ENCODE results near the gene SSR2. TPM values are rescaled to one million over a fixed set of nuclear protein-coding genes. Genes with fewer than 3 reads are reported as not detected.
"Not testable (repeated sequence)": the region's sequence is repeated elsewhere in the genome, so short reads cannot be mapped to it uniquely, and the experiment has no call there.

SSR2 gene
- total RNA-seq, 4 donors from 2014 or later = 103 to 157 (median 146) TPM

DNA sequence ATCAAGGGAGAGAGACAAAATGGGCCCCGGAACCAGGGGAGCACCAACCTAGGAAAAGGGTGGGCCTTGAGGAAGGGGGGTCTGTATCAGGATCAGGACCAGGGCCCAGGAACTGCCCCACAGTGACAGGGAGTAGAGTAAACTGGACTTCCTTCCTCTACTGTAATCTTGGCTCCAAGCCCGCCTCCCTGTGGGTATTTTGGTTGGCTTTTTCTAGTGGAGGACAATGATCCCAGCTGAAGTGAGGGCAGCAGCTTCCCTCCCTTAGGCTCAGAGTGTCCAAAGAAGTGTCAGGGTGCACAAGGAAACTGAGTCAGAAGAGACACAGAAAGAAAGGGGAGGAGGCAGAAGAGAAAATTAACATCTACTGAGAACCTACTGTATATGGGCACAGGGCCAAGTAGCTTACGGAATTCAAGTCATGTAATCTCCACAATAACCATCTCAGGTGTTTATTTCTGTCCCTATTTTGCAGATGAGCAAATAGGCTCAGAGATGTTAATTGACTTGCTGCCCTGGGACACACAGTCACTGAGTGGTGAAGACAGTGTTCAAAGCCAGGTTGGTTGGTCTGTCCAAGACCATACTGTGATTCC lies 28.0 kb upstream of the SSR2 start:
- 60 to 67% methylated on average over 1 of the region's 3 CpGs for WGBS, 2 donors (ENCODE audit: low coverage in 1 of 2)
- no peak overlapping the region for H3K27ac ChIP-seq

DNA sequence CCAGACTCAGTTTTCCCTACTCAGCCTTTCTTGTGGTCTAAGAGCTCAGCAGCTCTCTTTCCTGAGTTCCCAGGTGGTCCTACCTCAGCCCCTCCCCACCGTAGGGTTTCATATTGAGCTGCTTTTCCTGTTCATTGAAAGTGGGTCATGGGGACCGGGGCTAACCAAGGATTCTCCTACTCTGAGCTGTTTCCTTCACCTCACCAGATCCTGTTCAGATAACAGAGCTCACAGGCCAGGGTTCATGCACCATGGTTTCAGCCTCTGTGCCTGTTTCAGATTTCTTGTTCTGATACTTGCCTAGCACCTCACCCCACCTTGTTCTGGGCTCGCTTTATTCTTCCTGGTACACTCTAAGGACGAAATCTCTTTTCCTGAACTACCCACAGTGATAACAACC lies 24.3 kb upstream of the SSR2 start:
- TF ChIP-seq POLR2AphosphoS5 (IDR thresholded peaks at IDR 0.05) (no peak), EP300 (IDR thresholded peaks at IDR 0.05) (no peak), POLR2A (IDR thresholded peaks at IDR 0.05) (no peak)
- TF ChIP-seq, protein P1, sequence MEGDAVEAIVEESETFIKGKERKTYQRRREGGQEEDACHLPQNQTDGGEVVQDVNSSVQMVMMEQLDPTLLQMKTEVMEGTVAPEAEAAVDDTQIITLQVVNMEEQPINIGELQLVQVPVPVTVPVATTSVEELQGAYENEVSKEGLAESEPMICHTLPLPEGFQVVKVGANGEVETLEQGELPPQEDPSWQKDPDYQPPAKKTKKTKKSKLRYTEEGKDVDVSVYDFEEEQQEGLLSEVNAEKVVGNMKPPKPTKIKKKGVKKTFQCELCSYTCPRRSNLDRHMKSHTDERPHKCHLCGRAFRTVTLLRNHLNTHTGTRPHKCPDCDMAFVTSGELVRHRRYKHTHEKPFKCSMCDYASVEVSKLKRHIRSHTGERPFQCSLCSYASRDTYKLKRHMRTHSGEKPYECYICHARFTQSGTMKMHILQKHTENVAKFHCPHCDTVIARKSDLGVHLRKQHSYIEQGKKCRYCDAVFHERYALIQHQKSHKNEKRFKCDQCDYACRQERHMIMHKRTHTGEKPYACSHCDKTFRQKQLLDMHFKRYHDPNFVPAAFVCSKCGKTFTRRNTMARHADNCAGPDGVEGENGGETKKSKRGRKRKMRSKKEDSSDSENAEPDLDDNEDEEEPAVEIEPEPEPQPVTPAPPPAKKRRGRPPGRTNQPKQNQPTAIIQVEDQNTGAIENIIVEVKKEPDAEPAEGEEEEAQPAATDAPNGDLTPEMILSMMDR (IDR thresholded peaks at IDR 0.05) = no peak
- Histone ChIP-seq H3K4me3 (no peak overlapping the region), H3K4me1 (no peaks in the 10 kb centered on the region), H3K9me3 (no peaks in the 10 kb centered on the region), H3K27me3 (no peaks in the 10 kb centered on the region), H3K27ac (no peak overlapping the region), H3K36me3 (peaks cover 0 to 91% of the 10 kb centered on the region in 2 donors)
- WGBS, 2 donors (ENCODE audit: low coverage in 1 of 2) = 93 to 96% methylated on average over 3 to 4 of the region's 4 CpGs
- no peak for ATAC-seq

More for the DNA sequence above, 28.0 kb upstream of the SSR2 start:
- no peaks in the 10 kb centered on the region for H3K27me3 ChIP-seq
- peaks cover 0 to 68% of the 10 kb centered on the region in 2 donors for H3K36me3 ChIP-seq
- peaks cover 0 to 15% (median 0%) of the 10 kb centered on the region in 3 donors for H3K4me1 ChIP-seq
- no peaks in the 10 kb centered on the region for H3K9me3 ChIP-seq
- TF ChIP-seq EP300 (IDR thresholded peaks at IDR 0.05) (no peak), POLR2A (IDR thresholded peaks at IDR 0.05) (no peak), POLR2AphosphoS5 (IDR thresholded peaks at IDR 0.05) (no peak)
- TF ChIP-seq, protein P1 (IDR thresholded peaks at IDR 0.05) = no peak
- no peak for ATAC-seq
- no peak overlapping the region for H3K4me3 ChIP-seq

DNA sequence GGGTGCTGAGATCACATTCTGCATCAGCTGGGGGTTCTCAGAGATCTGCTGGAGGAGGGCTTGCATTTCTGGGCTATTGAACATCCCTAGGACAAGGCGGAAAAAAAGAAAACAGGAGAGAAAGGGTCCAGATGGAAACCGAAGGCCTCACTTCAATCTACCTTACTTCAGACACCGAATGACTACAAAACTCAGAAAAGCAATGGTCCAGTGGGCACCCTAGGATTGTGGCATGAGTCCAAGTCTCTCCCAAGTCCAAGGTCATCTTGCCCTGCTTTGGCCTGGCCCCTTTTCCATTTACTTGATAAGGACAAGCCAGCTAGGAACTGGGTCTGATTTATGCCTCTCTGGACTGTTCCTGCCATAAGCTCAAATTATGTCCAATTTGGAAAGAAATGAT lies 22.1 kb upstream of the SSR2 start:
- peaks cover 0 to 91% of the 10 kb centered on the region in 2 donors for H3K36me3 ChIP-seq
- H3K4me3 ChIP-seq = no peak overlapping the region
- no peak for ATAC-seq
- H3K27me3 ChIP-seq = no peaks in the 10 kb centered on the region
- H3K27ac ChIP-seq = no peak overlapping the region
- WGBS, 2 donors (ENCODE audit: low coverage in 1 of 2) = 92 to 93% methylated on average over 3 of the region's 3 CpGs
- TF ChIP-seq POLR2AphosphoS5 (IDR thresholded peaks at IDR 0.05) = no peak
- no peaks in the 10 kb centered on the region for H3K4me1 ChIP-seq
- no peaks in the 10 kb centered on the region for H3K9me3 ChIP-seq

DNA sequence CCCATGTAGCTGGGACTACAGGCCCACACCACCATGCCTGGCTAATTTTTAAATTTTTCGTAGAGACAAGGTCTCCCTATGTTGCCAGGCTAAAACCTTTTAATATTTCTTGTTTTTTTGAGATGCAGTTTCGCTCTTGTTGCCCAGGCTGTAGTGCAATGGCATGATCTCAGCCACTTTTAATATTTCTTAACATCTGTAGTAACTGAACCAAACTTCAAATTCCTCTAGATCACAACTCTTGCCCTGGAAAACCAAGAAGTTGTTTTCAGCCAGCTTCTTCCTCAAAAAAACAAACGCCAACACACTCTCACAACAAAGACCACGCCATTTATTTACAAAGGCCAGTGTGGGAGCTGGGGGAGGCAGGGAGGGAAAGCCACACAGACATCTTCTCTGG lies 14.2 kb upstream of the SSR2 start:
- ATAC-seq, H3K27me3 ChIP-seq, H3K4me3 ChIP-seq, H3K4me1 ChIP-seq, H3K27ac ChIP-seq, H3K9me3 ChIP-seq: not testable (repeated sequence)
- WGBS, 2 donors (ENCODE audit: low coverage in 1 of 2) = 93 to 94% methylated on average over 3 to 4 of the region's 4 CpGs
- H3K36me3 ChIP-seq = peaks cover 0 to 42% of the 10 kb centered on the region in 2 donors

DNA sequence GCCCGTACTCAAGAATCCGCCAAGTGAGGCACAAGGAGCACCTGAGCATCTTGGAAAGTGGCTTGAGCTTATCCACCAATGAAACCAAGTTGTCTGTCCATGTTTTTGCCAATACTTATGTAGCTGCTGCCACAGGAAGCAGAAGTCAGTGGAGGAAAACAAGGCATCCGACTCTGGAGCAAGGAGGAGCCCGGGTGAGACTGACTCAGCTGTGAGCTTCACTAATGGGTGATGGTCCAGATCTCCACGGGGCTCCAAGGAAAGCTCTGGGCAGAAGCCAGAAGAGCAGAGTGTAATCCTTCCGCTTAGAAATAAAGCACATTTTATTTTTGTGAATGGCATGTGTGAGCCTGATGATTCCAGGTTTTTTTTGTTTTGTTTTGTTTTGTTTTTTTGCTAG lies 12.3 kb upstream of the SSR2 start:
- WGBS, 2 donors (ENCODE audit: low coverage in 1 of 2) = 56 to 71% methylated on average over 6 of the region's 6 CpGs

DNA sequence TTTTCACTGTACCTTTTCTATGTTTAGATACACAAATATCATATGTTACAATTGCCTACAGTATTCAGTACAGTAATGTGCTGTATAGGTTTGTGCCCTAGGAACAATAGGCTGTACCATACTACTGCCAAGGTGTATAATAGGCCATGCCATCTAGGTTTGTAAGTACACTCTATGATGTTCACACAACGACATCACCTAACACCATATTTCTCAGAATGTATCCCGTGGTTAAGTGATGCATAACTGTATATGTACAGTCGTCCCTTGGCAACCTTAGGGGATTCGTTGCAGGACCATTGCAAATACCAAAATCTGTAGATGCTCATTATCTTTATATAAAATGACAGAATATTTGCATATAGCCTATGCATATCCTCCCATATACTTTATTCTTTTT lies 5.8 kb upstream of the SSR2 start:
- Histone ChIP-seq H3K4me1 (no peaks in the 10 kb centered on the region), H3K27ac (no peak overlapping the region), H3K27me3 (no peaks in the 10 kb centered on the region), H3K9me3 (no peaks in the 10 kb centered on the region), H3K36me3 (no peaks in the 10 kb centered on the region), H3K4me3 (no peak overlapping the region)
- WGBS, 2 donors (ENCODE audit: low coverage in 1 of 2) = 84 to 87% methylated on average over 4 of the region's 4 CpGs
- TF ChIP-seq POLR2A (IDR thresholded peaks at IDR 0.05) (no peak), POLR2AphosphoS5 (IDR thresholded peaks at IDR 0.05) (no peak), EP300 (IDR thresholded peaks at IDR 0.05) (no peak)
- TF ChIP-seq, protein P1 (IDR thresholded peaks at IDR 0.05) = no peak
- ATAC-seq = no peak

More for the DNA sequence above, 12.3 kb upstream of the SSR2 start:
- TF ChIP-seq POLR2AphosphoS5 (IDR thresholded peaks at IDR 0.05) (no peak), POLR2A (IDR thresholded peaks at IDR 0.05) (no peak), EP300 (IDR thresholded peaks at IDR 0.05) (no peak)
- TF ChIP-seq, protein P1 (IDR thresholded peaks at IDR 0.05) = no peak
- Histone ChIP-seq H3K4me3 (no peak overlapping the region), H3K27me3 (no peaks in the 10 kb centered on the region), H3K4me1 (no peaks in the 10 kb centered on the region), H3K27ac (no peak overlapping the region), H3K9me3 (no peaks in the 10 kb centered on the region), H3K36me3 (peaks cover 0 to 22% of the 10 kb centered on the region in 2 donors)
- no peak for ATAC-seq
